Tibial artery (tissue), 4 donors: ENCODE results near the gene ATG9B.
"Not testable (repeated sequence)": the region's sequence is repeated elsewhere in the genome, so short reads cannot be mapped to it uniquely, and the experiment has no call there.

Experiments used
- DNase-seq, 2 donors: peaks; one replicate each; pipeline ENCODE4 v3.0.0-alpha.2; 2019
- H3K27ac ChIP-seq, 2 donors: fragments of 200-600 bp; sonication (generic) in 1 of 2; 1 replicate in 1 of 2; 2 replicates in 1 of 2; pipeline ENCODE4 v1.5.1; 2018 to 2019; ENCODE audit warnings: mild to moderate bottlenecking in 1 of 2
- H3K27me3 ChIP-seq, 2 donors: fragments of 200-600 bp; sonication (generic) in 1 of 2; one replicate each; pipeline versions ENCODE4 v1.5.1 to v1.6.0; 2016 to 2019
- H3K36me3 ChIP-seq, 3 donors: fragments of 200-600 bp; sonication (generic) in 2 of 3; one replicate each; pipeline ENCODE4 v1.5.1; 2016 to 2019; ENCODE audit warnings: mild to moderate bottlenecking in 2 of 3
- H3K4me1 ChIP-seq, 4 donors: fragments of 200-600 bp; sonication (generic) in 2 of 4; 1 replicate in 3 of 4; 2 replicates in 1 of 4; pipeline ENCODE4 v1.5.1; 2016 to 2019
- H3K4me3 ChIP-seq, 2 donors: fragments of 200-600 bp; sonication (generic) in 1 of 2; 1 replicate in 1 of 2; 2 replicates in 1 of 2; pipeline ENCODE4 v1.5.1; 2018 to 2019; ENCODE audit warnings: mild to moderate bottlenecking in 2 of 2
- H3K9me3 ChIP-seq, 3 donors: fragments of 200-600 bp; sonication (generic) in 1 of 3; one replicate each; pipeline ENCODE4 v1.5.1; 2016 to 2019
- CTCF ChIP-seq, 2 experiments: fragments of 200-600 bp in 1 of 2; fragments of 450-650 bp in 1 of 2; IDR thresholded peaks; one replicate each; pipeline ENCODE4 v1.5.1; 2017 to 2019; ENCODE audit warnings: antibody characterized with exemption in 2 of 2, mild to moderate bottlenecking in 1 of 2, moderate library complexity in 1 of 2
- intact Hi-C: fragments of 100-400 bp; cut with DNase I; formaldehyde crosslinking; loops from one replicate; pipeline ENCODE4 v1.15.0; 2023; ENCODE audit warnings: low total_unique reads

ATG9B gene

DNA sequence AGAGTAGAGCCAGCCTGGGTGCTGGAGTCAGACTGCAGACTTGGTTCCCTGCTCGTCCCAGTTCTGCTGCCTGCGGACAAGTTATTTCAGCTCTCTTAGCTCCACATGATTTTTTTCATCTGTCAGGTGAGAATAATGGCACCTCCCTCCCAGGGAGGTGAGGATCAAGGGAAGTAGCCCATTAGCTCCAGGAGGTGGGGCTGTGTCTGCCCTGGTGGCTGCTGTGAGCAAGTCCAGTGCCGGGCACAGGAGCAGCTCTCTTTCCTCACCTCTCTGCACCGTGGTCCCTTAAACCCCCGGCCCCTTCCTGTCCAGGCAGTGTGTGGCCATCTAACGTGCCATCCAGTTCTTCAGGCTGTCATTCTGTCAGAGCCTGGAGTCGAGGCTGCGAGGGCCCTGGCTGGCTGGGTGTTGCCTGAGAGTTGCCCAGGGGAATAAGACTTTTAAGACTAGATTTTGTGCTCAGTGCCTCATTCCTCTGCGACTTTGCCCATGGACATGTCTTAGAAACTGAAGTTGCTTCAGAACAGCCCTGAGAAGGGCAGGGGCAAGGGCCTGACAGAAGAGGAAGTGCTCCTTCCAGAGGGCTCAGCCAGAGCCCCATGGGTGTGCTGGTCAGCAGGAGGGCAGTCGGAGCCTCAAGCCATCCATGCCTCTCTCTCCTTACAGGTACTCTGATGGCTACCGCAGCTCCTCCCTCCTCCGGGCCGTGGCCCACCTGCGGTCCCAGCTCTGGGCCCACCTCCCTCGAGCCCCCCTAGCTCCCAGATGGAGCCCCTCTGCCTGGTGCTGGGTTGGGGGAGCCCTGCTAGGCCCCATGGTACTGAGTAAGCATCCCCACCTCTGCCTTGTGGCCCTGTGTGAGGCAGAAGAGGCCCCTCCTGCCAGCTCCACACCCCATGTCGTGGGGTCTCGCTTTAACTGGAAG is 8.9 kb upstream of the ATG9B start:
- no peak overlapping the region for H3K27ac ChIP-seq
- intact Hi-C loops: no loop called here
- no peaks in the 10 kb centered on the region for H3K9me3 ChIP-seq
- DNase-seq: no peak
- H3K27me3 ChIP-seq: no peaks in the 10 kb centered on the region
- H3K4me1 ChIP-seq: peaks cover 0 to 12% (median 2%) of the 10 kb centered on the region in 4 donors
- no peak for TF ChIP-seq CTCF (IDR thresholded peaks at IDR 0.05)
- H3K4me3 ChIP-seq: no peak overlapping the region
- H3K36me3 ChIP-seq: peaks cover 12 to 58% (median 36%) of the 10 kb centered on the region in 3 donors

DNA sequence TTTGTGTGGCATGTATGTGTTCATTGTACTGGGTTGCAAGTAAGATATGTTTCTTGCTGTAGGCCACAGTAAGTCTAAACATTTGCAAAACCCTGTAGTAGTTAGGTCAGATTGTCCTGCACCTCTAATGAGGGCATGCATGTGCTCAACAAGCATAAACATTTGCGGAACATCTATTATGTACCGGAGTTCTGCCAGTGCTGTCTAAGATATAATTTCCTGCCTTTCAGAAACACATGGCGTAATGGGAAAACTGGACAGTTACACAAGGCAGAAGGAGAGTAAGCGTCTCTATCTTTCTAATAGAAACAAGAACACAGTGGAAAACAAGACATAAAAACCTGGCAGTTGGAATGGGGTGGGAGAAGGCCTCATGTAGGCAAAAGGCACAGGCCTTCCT is 6.7 kb upstream of the ATG9B start:
- no peaks in the 10 kb centered on the region for H3K27me3 ChIP-seq
- DNase-seq: no peak
- no peaks in the 10 kb centered on the region for H3K9me3 ChIP-seq
- H3K4me3 ChIP-seq: no peak overlapping the region
- peaks cover 12 to 42% (median 24%) of the 10 kb centered on the region in 3 donors for H3K36me3 ChIP-seq
- H3K4me1 ChIP-seq: peaks cover 0 to 12% (median 4%) of the 10 kb centered on the region in 4 donors
- H3K27ac ChIP-seq: no peak overlapping the region
- TF ChIP-seq CTCF (IDR thresholded peaks at IDR 0.05): no peak
- intact Hi-C loops: no loop called here

DNA sequence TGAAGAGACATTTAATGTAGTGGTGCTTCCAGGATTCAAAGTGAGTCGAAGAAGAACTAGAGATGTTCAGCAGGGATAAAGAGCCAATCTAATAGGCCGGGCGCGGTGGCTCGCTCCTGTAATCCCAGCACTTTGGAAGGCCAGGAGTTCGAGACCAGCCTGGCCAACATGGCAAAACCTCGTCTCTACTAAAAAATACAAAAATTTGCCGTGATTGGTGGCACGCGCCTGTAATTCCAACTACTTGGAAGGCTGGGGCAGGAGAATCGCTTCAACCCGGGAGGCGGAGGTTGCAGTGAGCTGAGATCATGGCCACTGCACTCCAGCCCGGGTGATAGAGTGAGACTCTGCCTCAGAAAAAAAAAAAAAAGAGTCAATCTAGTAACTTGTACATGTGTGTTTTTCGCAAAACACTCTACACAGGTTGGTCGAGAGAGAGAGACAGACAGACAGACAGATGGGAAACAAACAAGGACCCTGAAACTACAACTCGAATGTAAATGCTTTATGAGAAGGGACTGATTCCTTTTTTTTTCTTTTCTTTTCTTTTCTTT is 4.7 kb upstream of the ATG9B start:
- intact Hi-C loops: loop anchor here (2.0 kb wide), 1 partner anchor 30 kb away; the partner anchor contains the start of gene SLC4A2
- peaks cover 0 to 22% (median 4%) of the 10 kb centered on the region in 3 donors for H3K36me3 ChIP-seq
- peaks cover 0 to 4% of the 10 kb centered on the region in 2 donors for H3K27me3 ChIP-seq
- no peak for TF ChIP-seq CTCF (IDR thresholded peaks at IDR 0.05)
- peaks cover 0 to 12% (median 4%) of the 10 kb centered on the region in 4 donors for H3K4me1 ChIP-seq
- peak overlapping the region; percentile 67 to 70 for H3K4me3 ChIP-seq
- DNase-seq: no peak
- no peaks in the 10 kb centered on the region for H3K9me3 ChIP-seq
- peak overlapping the region; percentile 55 to 75 for H3K27ac ChIP-seq

GRCh38 chr7:151028131-151028947 is 4.0 kb upstream of the ATG9B start, which contains the start of gene ABCB8:
ABCB8 (plus strand) TSS chr7:151028450; CDS start chr7:151028516, 66 bp downstream.
- intact Hi-C loops: loop anchor here (2.0 kb wide), 1 partner anchor 30 kb away; the partner anchor contains the start of gene SLC4A2
- H3K9me3 ChIP-seq: no peaks in the 10 kb centered on the region

DNA sequence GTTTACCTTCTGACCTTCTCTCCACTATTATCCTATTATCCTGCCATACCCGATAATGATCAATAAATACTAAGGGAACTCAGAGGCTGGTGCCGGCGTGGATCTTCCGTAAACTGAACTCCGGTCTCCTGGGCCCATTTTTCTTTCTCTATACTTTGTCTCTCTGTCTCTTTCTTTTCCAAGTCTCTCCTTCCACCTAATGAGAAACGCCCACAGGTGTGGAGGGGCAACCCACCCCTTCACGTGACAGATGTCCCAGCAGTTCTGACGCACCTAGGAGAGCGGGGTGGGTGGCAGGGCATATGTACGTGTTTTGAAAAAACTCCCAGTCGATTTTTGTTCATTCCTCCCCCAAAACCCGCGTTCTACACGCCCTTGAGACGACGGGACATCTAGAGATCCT is 3.4 kb upstream of the ATG9B start:
- not testable (repeated sequence) for H3K9me3 ChIP-seq, DNase-seq, H3K36me3 ChIP-seq
- Histone ChIP-seq H3K27ac (peak overlapping the region; percentile 55 to 75), H3K27me3 (peaks cover 0 to 14% of the 10 kb centered on the region in 2 donors), H3K4me3 (peak overlapping the region; percentile 67 to 70), H3K4me1 (peaks cover 0 to 12% (median 4%) of the 10 kb centered on the region in 4 donors)
- intact Hi-C loops: loop anchor here (2.0 kb wide), 1 partner anchor 31 kb away; the partner anchor contains the start of gene SLC4A2

More at GRCh38 chr7:151028131-151028947, 4.0 kb upstream of the ATG9B start, which contains the start of gene ABCB8:
- Histone ChIP-seq H3K4me1 (peaks cover 0 to 12% (median 4%) of the 10 kb centered on the region in 4 donors), H3K4me3 (peak within 1 kb of the TSS; percentile 67 to 70), H3K27me3 (peaks cover 0 to 11% of the 10 kb centered on the region in 2 donors), H3K36me3 (peaks cover 0 to 15% (median 0%) of the 10 kb centered on the region in 3 donors), H3K27ac (peak within 1 kb of the TSS; percentile 55 to 75)
- peak; percentile 99 for DNase-seq
- TF ChIP-seq CTCF (IDR thresholded peaks at IDR 0.05): peak; percentile 50 to 52

- H3K27ac ChIP-seq: peak overlapping the region; percentile 55 to 75
- H3K27me3 ChIP-seq: peaks cover 0 to 14% of the 10 kb centered on the region in 2 donors
- H3K36me3 ChIP-seq, intact Hi-C loops, DNase-seq, H3K9me3 ChIP-seq: not testable (repeated sequence)
- H3K4me3 ChIP-seq: peak overlapping the region in 1 of 2 donors; percentile 67
- H3K4me1 ChIP-seq: peaks cover 0 to 12% (median 4%) of the 10 kb centered on the region in 4 donors
Observed at GRCh38 chr7:151026771-151027727, 2.8 kb upstream of the ATG9B start.
